H1 (cell line): ENCODE results near the gene MEGF11. TPM values are rescaled to one million over a fixed set of nuclear protein-coding genes. Genes with fewer than 3 reads are reported as not detected.
A peak's percentile ranks its signal among the peaks of the same experiment; 100 is the strongest.

Source experiments
- CTCF ChIA-PET: fragments of 300-600 bp; sonication (Branson Sonifier 250); formaldehyde crosslinking; loops from one replicate; lab custom pipeline; 2021; ENCODE audit not compliant: partially characterized antibody; lab: Charles Lee
- POLR2A ChIA-PET: fragments of 300-600 bp; sonication (Branson Sonifier 250); formaldehyde crosslinking; loops from one replicate; lab custom pipeline; 2021; ENCODE audit warnings: inconsistent platforms; ENCODE audit not compliant: partially characterized antibody; lab: Charles Lee
- DNase-seq, 2 experiments: peaks; one replicate each; pipeline versions ENCODE4 v3.0.0 to v3.0.0-alpha.2; 2010 to 2022; ENCODE audit warnings: low spot score in 2 of 2, low read depth in 1 of 2, mixed read lengths in 1 of 2
- FAIRE-seq: peaks from 2 replicates; lab custom pipeline; 2011; peaks lifted over from hg19 to GRCh38; lab: Jason Lieb, UNC
- H2AFZ ChIP-seq: 2 replicates; pipeline ENCODE4 v1.8.1; 2012; ENCODE audit warnings: low read length, inconsistent platforms
- H2AK5ac ChIP-seq: 2 replicates; pipeline ENCODE4 v1.6.1; 2013; ENCODE audit warnings: low read depth, low read length
- H2BK120ac ChIP-seq: replicated peaks from 2 replicates; pipeline ENCODE3; 2013; ENCODE audit warnings: low read depth, low read length, inconsistent platforms
- H2BK12ac ChIP-seq: 2 replicates; pipeline ENCODE4 v1.6.1; 2013; ENCODE audit warnings: low read depth, low read length
- H2BK15ac ChIP-seq: 2 replicates; pipeline ENCODE4 v1.6.1; 2013; ENCODE audit warnings: low read length
- H2BK20ac ChIP-seq: 2 replicates; pipeline ENCODE4 v1.6.1; 2013; ENCODE audit warnings: low read length
- H2BK5ac ChIP-seq: 2 replicates; pipeline ENCODE4 v1.6.1; 2013; ENCODE audit warnings: low read depth, low read length
- H3K14ac ChIP-seq: 2 replicates; pipeline ENCODE4 v1.6.1; 2013; ENCODE audit warnings: inconsistent platforms; ENCODE audit not compliant: insufficient read length
- H3K18ac ChIP-seq: 2 replicates; pipeline ENCODE4 v1.6.1; 2013; ENCODE audit warnings: low read length; ENCODE audit errors: extremely low read depth
- H3K23ac ChIP-seq: 2 replicates; pipeline ENCODE4 v1.6.1; 2013; ENCODE audit warnings: inconsistent platforms; ENCODE audit not compliant: insufficient read length
- H3K23me2 ChIP-seq: 2 replicates; pipeline ENCODE4 v1.6.1; 2013; ENCODE audit warnings: low read depth, low read length
- H3K27ac ChIP-seq: 2 replicates; pipeline ENCODE4 v1.6.1; 2011; ENCODE audit warnings: low read depth, low read length, inconsistent platforms
- H3K27me3 ChIP-seq, 4 experiments: replicated peaks in 1 of 4; 1 replicate in 1 of 4; 2 replicates in 3 of 4; pipeline versions ENCODE4 v1.6.1 to v1.8.1; 2011 to 2013; ENCODE audit warnings: low read length in 3 of 4, mild to moderate bottlenecking in 3 of 4, inconsistent platforms in 2 of 4, mixed read lengths in 2 of 4, moderate library complexity in 1 of 4; ENCODE audit not compliant: control insufficient read depth in 3 of 4, insufficient read depth in 3 of 4; ENCODE audit errors: extremely low read depth in 1 of 4
- H3K36me3 ChIP-seq, 4 experiments: 2 replicates each; pipeline versions ENCODE4 v1.6.1 to v1.8.1; 2011 to 2013; ENCODE audit warnings: mild to moderate bottlenecking in 4 of 4, low read length in 3 of 4, moderate library complexity in 2 of 4, control low read depth in 1 of 4, inconsistent platforms in 1 of 4; ENCODE audit not compliant: insufficient read depth in 4 of 4, control insufficient read depth in 2 of 4
- H3K4ac ChIP-seq: replicated peaks from 2 replicates; pipeline ENCODE3; 2013; ENCODE audit warnings: low read length, low read depth, mixed read lengths, inconsistent platforms; ENCODE audit not compliant: insufficient read length
- H3K4me1 ChIP-seq, 4 experiments: replicated peaks in 1 of 4; 1 replicate in 1 of 4; 2 replicates in 3 of 4; pipeline versions ENCODE4 v1.6.1 to v1.8.1; 2011 to 2013; ENCODE audit warnings: low read length in 3 of 4, inconsistent platforms in 2 of 4, mixed read lengths in 1 of 4; ENCODE audit not compliant: insufficient read depth in 4 of 4, control insufficient read depth in 3 of 4
- H3K4me2 ChIP-seq, 2 experiments: 2 replicates each; pipeline versions ENCODE4 v1.6.1 to v1.8.1; 2011 to 2013; ENCODE audit warnings: low read depth in 2 of 2, low read length in 2 of 2, control low read depth in 1 of 2, inconsistent platforms in 1 of 2, mild to moderate bottlenecking in 1 of 2; ENCODE audit not compliant: insufficient read depth in 1 of 2
- H3K4me3 ChIP-seq, 4 experiments: fragments of 200-600, 300-600 bp in 1 of 4; sonication (generic), shearing (Covaris generic), sonication (Bioruptor Twin) in 1 of 4; 2 replicates each; pipeline versions ENCODE4 v1.5.1 to v1.8.1; 2011 to 2016; ENCODE audit warnings: low read length in 4 of 4, low read depth in 3 of 4, control low read depth in 2 of 4, inconsistent platforms in 2 of 4, mild to moderate bottlenecking in 2 of 4, mixed read lengths in 1 of 4, moderate library complexity in 1 of 4; ENCODE audit not compliant: insufficient read depth in 2 of 4; ENCODE audit errors: extremely low read depth in 1 of 4
- H3K56ac ChIP-seq: replicated peaks from 2 replicates; pipeline ENCODE3; 2013; ENCODE audit warnings: low read depth, mild to moderate bottlenecking, mixed read lengths, low read length, inconsistent platforms; ENCODE audit not compliant: insufficient read length
- H3K79me1 ChIP-seq: 2 replicates; pipeline ENCODE4 v1.6.1; 2013; ENCODE audit warnings: low read depth, low read length, control low read depth
- H3K79me2 ChIP-seq, 2 experiments: 2 replicates each; pipeline versions ENCODE4 v1.6.1 to v1.8.1; 2012 to 2013; ENCODE audit warnings: low read length in 2 of 2, mild to moderate bottlenecking in 2 of 2, inconsistent platforms in 1 of 2; ENCODE audit not compliant: insufficient read depth in 2 of 2, control insufficient read depth in 1 of 2
- H3K9ac ChIP-seq, 4 experiments: replicated peaks in 1 of 4; 1 replicate in 1 of 4; 2 replicates in 3 of 4; pipeline versions ENCODE4 v1.6.1 to v1.8.1; 2011 to 2013; ENCODE audit warnings: low read depth in 3 of 4, low read length in 3 of 4, control low read depth in 2 of 4, mild to moderate bottlenecking in 2 of 4, moderate library complexity in 2 of 4, inconsistent platforms in 1 of 4; ENCODE audit errors: extremely low read depth in 1 of 4
- H3K9me3 ChIP-seq, 2 experiments: 2 replicates each; pipeline versions ENCODE4 v1.6.1 to v1.8.1; 2012 to 2013; ENCODE audit warnings: mild to moderate bottlenecking in 2 of 2, moderate library complexity in 2 of 2, control low read depth in 1 of 2, inconsistent platforms in 1 of 2, low read depth in 1 of 2, low read length in 1 of 2, mixed read lengths in 1 of 2; ENCODE audit not compliant: insufficient read depth in 2 of 2
- H4K20me1 ChIP-seq, 2 experiments: replicated peaks in 1 of 2; 2 replicates each; pipeline versions ENCODE3 to v1.8.1; 2011 to 2013; ENCODE audit warnings: inconsistent platforms in 2 of 2, low read length in 2 of 2, mild to moderate bottlenecking in 1 of 2; ENCODE audit not compliant: insufficient read depth in 2 of 2, control insufficient read depth in 1 of 2
- H4K5ac ChIP-seq: 2 replicates; pipeline ENCODE4 v1.6.1; 2013; ENCODE audit warnings: low read length, low read depth, mixed read lengths, inconsistent platforms; ENCODE audit not compliant: insufficient read length
- H4K8ac ChIP-seq: 2 replicates; pipeline ENCODE4 v1.8.0; 2013; ENCODE audit warnings: mild to moderate bottlenecking, moderate library complexity, low read length, inconsistent platforms; ENCODE audit not compliant: insufficient read depth; ENCODE audit errors: extremely low read depth
- H4K91ac ChIP-seq: replicated peaks from 2 replicates; pipeline ENCODE3; 2013; ENCODE audit warnings: low read length, mixed read lengths, inconsistent platforms; ENCODE audit not compliant: insufficient read length
- ASH2L ChIP-seq: fragments of 200-600, 300-600 bp; sonication (generic); IDR thresholded peaks from one replicate; pipeline ENCODE4 v1.7.1; 2017; ENCODE audit warnings: low read length
- BRCA1 ChIP-seq: IDR thresholded peaks from 2 replicates; pipeline ENCODE4 v1.6.1; 2012; ENCODE audit warnings: low read depth, low read length, improper control_type of control experiment
- PHF8 ChIP-seq: fragments of 200-600 bp; sonication (generic); conservative IDR thresholded peaks from 2 replicates; pipeline ENCODE4 v1.7.1; 2012; ENCODE audit warnings: low read depth, mild to moderate bottlenecking, inconsistent platforms, low read length, moderate library complexity
- RAD21 ChIP-seq, 2 experiments: IDR thresholded peaks in 1 of 2; conservative IDR thresholded peaks in 1 of 2; 2 replicates each; pipeline ENCODE4 v1.6.1; 2011; ENCODE audit warnings: low read depth in 2 of 2, low read length in 2 of 2, improper control_type of control experiment in 1 of 2, inconsistent platforms in 1 of 2, mild to moderate bottlenecking in 1 of 2, moderate library complexity in 1 of 2
- RXRA ChIP-seq: IDR thresholded peaks from 2 replicates; pipeline ENCODE4 v1.6.1; 2011; ENCODE audit warnings: low read depth, mild to moderate bottlenecking, low read length, moderate library complexity; ENCODE audit not compliant: insufficient read depth
- SIN3A ChIP-seq, 2 experiments: IDR thresholded peaks in 1 of 2; conservative IDR thresholded peaks in 1 of 2; 2 replicates each; pipeline ENCODE4 v1.6.1; 2011 to 2012; ENCODE audit warnings: low read length in 2 of 2, improper control_type of control experiment in 1 of 2, low read depth in 1 of 2, mild to moderate bottlenecking in 1 of 2
- SP2 ChIP-seq: IDR thresholded peaks from 2 replicates; pipeline ENCODE4 v1.6.1; 2012; ENCODE audit warnings: mild to moderate bottlenecking, low read length, inconsistent platforms
- SUZ12 ChIP-seq: fragments of 200-600 bp; sonication (generic); IDR thresholded peaks from 2 replicates; pipeline ENCODE4 v1.6.1; 2012; ENCODE audit warnings: mild to moderate bottlenecking, inconsistent platforms, low read length, moderate library complexity, mixed read lengths
- TEAD4 ChIP-seq: IDR thresholded peaks from 2 replicates; pipeline ENCODE4 v1.6.1; 2012; ENCODE audit warnings: low read depth, low read length, inconsistent platforms, mixed read lengths
- WGBS, 2 experiments: shearing (Covaris generic) in 1 of 2; methylation state at CpG; one replicate each; pipeline versions ENCODE4 v1.1.6 to v1.1.7; 2013 to 2015; ENCODE audit warnings: low lambda C conversion rate in 2 of 2, mixed read lengths in 2 of 2, inconsistent platforms in 1 of 2, low coverage in 1 of 2, missing lambda C conversion rate in 1 of 2; ENCODE audit not compliant: insufficient replicate concordance in 2 of 2, insufficient coverage in 1 of 2, insufficient read length in 1 of 2; ENCODE audit errors: extremely low coverage in 1 of 2, missing lambda C conversion rate in 1 of 2; 5-methylcytosine and 5-hydroxymethylcytosine counted together
- polyA plus RNA-seq, 7 experiments: library from polyadenylated mRNA; depleted of rRNA in 3 of 7; stranded (reverse) in 5 of 7; unstranded in 2 of 7; fragments of >200 nt in 5 of 7; fragments of 200-250 nt in 2 of 7; gene quantifications; 1 replicate in 5 of 7; 2 replicates in 1 of 7; 4 replicates in 1 of 7; pipeline versions ENCODE4 v1.2.1 to v1.2.3, GENCODE V29; 2011 to 2013; ENCODE audit warnings: missing spikeins in 2 of 7, mixed read lengths in 2 of 7
- total RNA-seq: library from RNA; stranded (reverse); fragmentation: NEBNext Ultra II Directional; extraction: Animal tissue kit (Norgen Biotek cat#: 25700); gene quantifications from 2 replicates; pipeline ENCODE4 v1.2.1, GENCODE V29; 2021
- TF ChIP-seq, protein P1 (sequence below): IDR thresholded peaks from 2 replicates; pipeline ENCODE4 v1.6.1; 2012; ENCODE audit warnings: inconsistent platforms

MEGF11 gene
- total and polyA plus RNA-seq, 2 of the 8 experiments (the other 6 are each of a cell fraction or from before 2014, with no cell fraction given), result 4.4 to 4.8 TPM

DNA sequence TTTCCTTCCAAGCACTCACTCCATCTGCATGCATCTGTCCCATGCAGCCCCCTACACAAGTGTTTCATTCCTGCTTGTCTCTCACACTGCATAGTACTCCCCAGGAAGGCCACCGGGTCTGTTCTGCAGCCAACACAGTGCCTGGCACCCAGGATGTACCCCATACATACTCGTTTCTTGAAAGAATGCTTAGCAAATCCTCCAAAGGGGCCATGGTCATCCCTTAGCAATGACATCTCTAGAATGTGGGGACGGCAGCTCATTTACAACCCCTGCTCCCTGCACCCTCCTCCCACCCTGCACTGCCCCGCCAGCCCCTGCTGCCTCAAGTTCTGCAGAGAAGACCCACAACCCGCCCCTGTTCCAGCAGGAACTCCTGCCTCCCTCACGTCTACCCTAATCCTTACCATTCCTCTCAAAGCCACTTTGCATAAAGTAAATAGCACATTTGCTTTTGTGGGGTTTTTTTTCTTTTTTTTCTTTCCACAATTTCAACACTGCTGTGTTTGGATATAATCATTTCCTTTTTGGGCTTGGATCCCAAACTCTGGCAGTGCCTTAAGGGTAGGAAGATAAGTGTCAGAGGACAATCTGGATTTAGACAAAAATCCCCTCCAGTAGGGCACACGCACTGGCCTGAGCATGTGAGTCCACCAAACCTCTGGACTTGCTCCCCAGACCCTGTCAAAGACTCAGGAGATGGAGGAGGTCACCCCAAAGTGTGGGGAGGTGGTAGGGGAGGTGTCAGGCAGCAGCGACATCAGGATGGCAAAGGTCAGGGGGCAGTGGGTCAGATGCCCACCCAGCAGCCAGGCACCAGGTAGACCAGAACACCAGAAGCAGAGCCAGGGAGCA is 68.4 kb downstream of the MEGF11 start:
- Histone ChIP-seq H3K4me3 (no peak overlapping the region), H2AK5ac (no peak overlapping the region), H3K9ac (no peak overlapping the region), H3K27ac (no peak overlapping the region), H4K20me1 (no peaks in the 10 kb centered on the region), H3K23ac (no peak overlapping the region), H4K8ac (no peak overlapping the region), H2BK15ac (peak overlapping the region; percentile 89; the same call in 1 of the 2 replicates), H3K4me1 (peaks cover 21 to 39% (median 24%) of the 10 kb centered on the region in 4 experiments), H3K79me1 (no peaks in the 10 kb centered on the region), H3K18ac (peak overlapping the region; percentile 16; the same call in 1 of the 2 replicates), H2BK20ac (no peak overlapping the region), H3K4me2 (no peak overlapping the region; a peak in 1 of 4 replicates), H4K91ac (no peak overlapping the region), H4K5ac (no peak overlapping the region), H2BK120ac (no peak overlapping the region), H2BK5ac (peak overlapping the region; percentile 40; the same call in 1 of the 2 replicates), H3K79me2 (no peaks in the 10 kb centered on the region), H3K9me3 (no peaks in the 10 kb centered on the region), H2AFZ (no peak overlapping the region), H3K36me3 (no peaks in the 10 kb centered on the region), H3K23me2 (no peaks in the 10 kb centered on the region), H3K27me3 (no peaks in the 10 kb centered on the region), H2BK12ac (0 out of 2 replicates have a peak overlapping the region, but pooled peaks have one; percentile 52), H3K4ac (no peak overlapping the region), H3K56ac (no peak overlapping the region), H3K14ac (no peak overlapping the region)
- ChIA-PET POLR2A (no interaction called here), CTCF (interaction anchor here (1.3 to 2.3 kb wide), 4 partner anchors 9 to 56 kb away, joined by 3 to 8 read pairs (median 5); no protein-coding TSS in a partner anchor)
- DNase-seq, result no peak
- FAIRE-seq, result no peak
- WGBS, 2 experiments, result 68% methylated on average over 8 of the region's 8 CpGs; no CpG with 5 or more reads in 1 of the 2 experiments
- TF ChIP-seq RAD21 (IDR thresholded peaks at IDR 0.05 in 1 of 2, conservative IDR thresholded peaks at IDR 0.05 in 1 of 2; ENCODE audit: low read depth in 2 of 2, low read length in 2 of 2) (no peak), TEAD4 (no peak), SIN3A (conservative IDR thresholded peaks at IDR 0.05 in 1 of 2, IDR thresholded peaks at IDR 0.05 in 1 of 2; ENCODE audit: low read depth in 1 of 2, low read length in 2 of 2) (no peak), ASH2L (no peak), PHF8 (no peak), SUZ12 (no peak), BRCA1 (no peak), RXRA (no peak), SP2 (no peak)
- TF ChIP-seq, protein P1, sequence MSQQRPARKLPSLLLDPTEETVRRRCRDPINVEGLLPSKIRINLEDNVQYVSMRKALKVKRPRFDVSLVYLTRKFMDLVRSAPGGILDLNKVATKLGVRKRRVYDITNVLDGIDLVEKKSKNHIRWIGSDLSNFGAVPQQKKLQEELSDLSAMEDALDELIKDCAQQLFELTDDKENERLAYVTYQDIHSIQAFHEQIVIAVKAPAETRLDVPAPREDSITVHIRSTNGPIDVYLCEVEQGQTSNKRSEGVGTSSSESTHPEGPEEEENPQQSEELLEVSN, result no peak
